Upper lobe of left lung (tissue), 6 donors: Measurements from ENCODE around the gene C1orf232. TPM values are rescaled to one million over a fixed set of nuclear protein-coding genes. Genes with fewer than 3 reads are reported as not detected.
A peak's percentile ranks its signal among the peaks of the same experiment; 100 is the strongest.

Source experiments
- ATAC-seq, 2 donors: fragments of 200-7000 bp; cut with Tn5 transposase; one replicate each; pipeline ENCODE4 v1.9.1; 2022; ENCODE audit warnings: mild to moderate bottlenecking in 2 of 2, moderate library complexity in 2 of 2; ENCODE audit not compliant: low FRiP score in 2 of 2
- DNase-seq, 2 donors: peaks; one replicate each; pipeline ENCODE4 v3.0.0-alpha.2; 2019 to 2020
- H3K27ac ChIP-seq, 4 donors: fragments of 200-600 bp; sonication (generic); one replicate each; pipeline ENCODE4 v1.5.1; 2016 to 2019
- H3K27me3 ChIP-seq, 4 donors: fragments of 200-600 bp; sonication (generic); one replicate each; pipeline ENCODE4 v1.5.1; 2017 to 2019
- H3K36me3 ChIP-seq, 4 donors: fragments of 200-600 bp; sonication (generic); one replicate each; pipeline ENCODE4 v1.5.1; 2016 to 2019
- H3K4me1 ChIP-seq, 4 donors: fragments of 200-600 bp; sonication (generic); one replicate each; pipeline ENCODE4 v1.5.1; 2018 to 2019
- H3K4me3 ChIP-seq, 4 donors: fragments of 200-600 bp; sonication (generic); one replicate each; pipeline ENCODE4 v1.5.1; 2017 to 2019; ENCODE audit warnings: mild to moderate bottlenecking in 2 of 4, moderate library complexity in 1 of 4
- H3K9me3 ChIP-seq, 4 donors: fragments of 200-600 bp; sonication (generic); one replicate each; pipeline ENCODE4 v1.5.1; 2018 to 2019
- CTCF ChIP-seq, 6 experiments: fragments of 450-650 bp in 4 of 6; fragments of 200-600 bp in 2 of 6; sonication (generic) in 2 of 6; IDR thresholded peaks; one replicate each; pipeline ENCODE4 v1.5.1; 2016 to 2019; ENCODE audit warnings: antibody characterized with exemption in 6 of 6
- EP300 ChIP-seq, 4 donors: sonication (generic); formaldehyde crosslinking; IDR thresholded peaks; one replicate each; pipeline ENCODE4 v1.5.1; 2017; ENCODE audit warnings: antibody characterized with exemption in 4 of 4, control low read depth in 2 of 4
- POLR2A ChIP-seq, 4 donors: fragments of 450-650 bp; IDR thresholded peaks; one replicate each; pipeline ENCODE4 v1.5.1; 2016 to 2017; ENCODE audit warnings: antibody characterized with exemption in 4 of 4, mild to moderate bottlenecking in 2 of 4
- POLR2AphosphoS5 ChIP-seq, 2 donors: sonication (generic); formaldehyde crosslinking; IDR thresholded peaks; one replicate each; pipeline ENCODE4 v1.5.1; 2017; ENCODE audit warnings: antibody characterized with exemption in 2 of 2
- WGBS, 2 donors: methylation state at CpG; one replicate each; pipeline ENCODE4 v1.1.5; 2017 to 2018; 5-methylcytosine and 5-hydroxymethylcytosine counted together
- total RNA-seq, 6 donors: library from RNA; depleted of rRNA in 4 of 6; stranded (reverse); fragments of >200 nt in 4 of 6; gene quantifications; one replicate each; pipeline versions ENCODE4 v1.1.0 to v1.2.1, GENCODE V29; 2016 to 2021
- donor health status: DM: no; HTN: no; CAD: no; lungs with moderate emphysema.
- donor health status: DM: no; HTN: yes; CAD: no; lungs with severe emphysema.

The C1orf232 gene
- total RNA-seq, 6 donors from 2014 or later, result not detected

DNA sequence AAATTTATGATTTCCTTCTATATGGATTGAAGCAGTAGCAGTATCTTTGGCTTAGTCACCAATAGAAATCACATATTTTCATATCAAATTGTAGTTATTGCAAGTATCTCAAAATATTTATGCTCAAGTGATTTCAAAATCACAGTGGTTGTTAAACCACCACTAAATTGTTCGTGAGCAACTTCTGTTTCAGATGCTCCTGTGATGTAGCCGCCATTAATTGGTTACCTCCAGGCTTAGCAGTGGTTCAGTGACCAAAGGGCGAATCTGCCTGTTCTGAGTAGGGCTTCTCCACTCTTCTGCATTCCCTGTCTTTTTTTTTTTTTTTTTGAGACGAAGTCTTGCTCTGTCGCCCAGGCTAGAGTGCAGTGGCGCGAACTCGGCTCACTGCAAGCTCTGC, 6.6 kb upstream of the C1orf232 start:
- H3K27me3 ChIP-seq, result no peaks in the 10 kb centered on the region
- H3K4me1 ChIP-seq, result peaks cover 7 to 15% (median 11%) of the 10 kb centered on the region in 4 donors
- no peaks in the 10 kb centered on the region for H3K9me3 ChIP-seq
- WGBS, 2 donors, result 93 to 95% methylated on average over 8 of the region's 8 CpGs
- ATAC-seq (no peak), DNase-seq (no peak)
- H3K36me3 ChIP-seq, result peaks cover 0 to 7% (median under 1%) of the 10 kb centered on the region in 4 donors
- TF ChIP-seq POLR2A (IDR thresholded peaks at IDR 0.05) (no peak), EP300 (IDR thresholded peaks at IDR 0.05) (no peak), POLR2AphosphoS5 (IDR thresholded peaks at IDR 0.05) (no peak), CTCF (IDR thresholded peaks at IDR 0.05) (no peak)
- no peak overlapping the region for H3K27ac ChIP-seq
- no peak overlapping the region for H3K4me3 ChIP-seq

- WGBS, 2 donors, result 88 to 93% methylated on average over 31 to 34 of the region's 34 CpGs
- peak within 1 kb of the TSS in 1 of 4 donors; percentile 89 for H3K27ac ChIP-seq
- no peak for TF ChIP-seq EP300 (IDR thresholded peaks at IDR 0.05)
- no peak for TF ChIP-seq POLR2A (IDR thresholded peaks at IDR 0.05)
- TF ChIP-seq CTCF (IDR thresholded peaks at IDR 0.05), result no peak
- no peak for TF ChIP-seq POLR2AphosphoS5 (IDR thresholded peaks at IDR 0.05)
- peaks cover 0 to 7% (median 0%) of the 10 kb centered on the region in 4 donors for H3K36me3 ChIP-seq
- DNase-seq (no peak), ATAC-seq (no peak)
- H3K27me3 ChIP-seq, result no peaks in the 10 kb centered on the region
- H3K4me3 ChIP-seq, result peak within 1 kb of the TSS in 3 of 4 donors; percentile 73 to 96 (median 73)
- H3K9me3 ChIP-seq, result no peaks in the 10 kb centered on the region
- H3K4me1 ChIP-seq, result peaks cover 9 to 17% (median 13%) of the 10 kb centered on the region in 4 donors
These were observed 2.6 kb upstream of the C1orf232 start, which contains the start of gene ZNF593OS for GRCh38 chr1:26171084-26172072. TSS of gene ZNF593OS (minus strand) at chr1:26171832. CDS start at chr1:26171661, 171 bp downstream.

- TF ChIP-seq POLR2A (IDR thresholded peaks at IDR 0.05) (no peak), POLR2AphosphoS5 (IDR thresholded peaks at IDR 0.05) (no peak), EP300 (IDR thresholded peaks at IDR 0.05) (no peak), CTCF (IDR thresholded peaks at IDR 0.05) (no peak)
- H3K9me3 ChIP-seq, result no peaks in the 10 kb centered on the region
- no peak for DNase-seq
- H3K4me1 ChIP-seq, result peaks cover 9 to 17% (median 13%) of the 10 kb centered on the region in 4 donors
- WGBS, 2 donors, result 72 to 79% methylated on average over 8 to 9 of the region's 9 CpGs
- peak overlapping the region; percentile 73 to 96 (median 76) for H3K4me3 ChIP-seq
- no peaks in the 10 kb centered on the region for H3K27me3 ChIP-seq
- H3K27ac ChIP-seq, result peak overlapping the region in 3 of 4 donors; percentile 70 to 89 (median 78)
- peaks cover 0 to 7% (median 0%) of the 10 kb centered on the region in 4 donors for H3K36me3 ChIP-seq
- ATAC-seq, result no peak
These were observed 1.7 kb upstream of the C1orf232 start for GRCh38 chr1:26170472-26170821.

- Histone ChIP-seq H3K4me3 (peak within 1 kb of the TSS; percentile 73 to 96 (median 76)), H3K9me3 (no peaks in the 10 kb centered on the region), H3K27me3 (no peaks in the 10 kb centered on the region), H3K36me3 (peaks cover 0 to 7% (median 0%) of the 10 kb centered on the region in 4 donors), H3K27ac (peak within 1 kb of the TSS; percentile 64 to 89 (median 74)), H3K4me1 (peaks cover 9 to 20% (median 14%) of the 10 kb centered on the region in 4 donors)
- peak; percentile 96 to 99 for DNase-seq
- TF ChIP-seq EP300 (IDR thresholded peaks at IDR 0.05) (peak in 1 of 4 donors; percentile 25), POLR2AphosphoS5 (IDR thresholded peaks at IDR 0.05) (peak; percentile 71 to 82), CTCF (IDR thresholded peaks at IDR 0.05) (peak; percentile 88 to 99 (median 99)), POLR2A (IDR thresholded peaks at IDR 0.05) (peak in 2 of 4 donors; percentile 67 to 69)
- WGBS, 2 donors, result 2 to 5% methylated on average over 8 to 24 of the region's 76 CpGs
- peak; percentile 93 to 98 for ATAC-seq
These were observed 1.1 kb upstream of the C1orf232 start, which contains the start of gene ZNF593 for GRCh38 chr1:26169669-26170471. TSS of gene ZNF593 (plus strand) at chr1:26169908. CDS start at chr1:26169984, 76 bp downstream.
